H9 (cell line): ENCODE measurements around the gene PAAF1. TPM values are rescaled to one million over a fixed set of nuclear protein-coding genes. Genes with fewer than 3 reads are reported as not detected.

ENCODE experiments used
- DNase-seq: peaks from one replicate; pipeline ENCODE4 v3.0.0-alpha.2; 2017
- H2AFZ ChIP-seq: one replicate; pipeline ENCODE4 v1.6.1; 2013; ENCODE audit warnings: mild to moderate bottlenecking, low read length, control low read depth, moderate library complexity
- H2AK5ac ChIP-seq: 2 replicates; pipeline ENCODE4 v1.6.1; 2013; ENCODE audit warnings: low read length, control low read depth, mixed read lengths; ENCODE audit not compliant: insufficient read length
- H2BK120ac ChIP-seq: one replicate; pipeline ENCODE4 v1.6.1; 2013; ENCODE audit warnings: low read depth, mild to moderate bottlenecking, low read length, control low read depth, inconsistent platforms; ENCODE audit not compliant: poor library complexity, severe bottlenecking
- H2BK12ac ChIP-seq: 2 replicates; pipeline ENCODE4 v1.6.1; 2013; ENCODE audit warnings: low read length, control low read depth, mixed read lengths, low read depth; ENCODE audit not compliant: insufficient read length
- H2BK15ac ChIP-seq: 2 replicates; pipeline ENCODE4 v1.6.1; 2013; ENCODE audit warnings: low read depth, low read length, control low read depth
- H2BK20ac ChIP-seq: one replicate; pipeline ENCODE4 v1.6.1; 2013; ENCODE audit warnings: low read depth, mild to moderate bottlenecking, low read length, control low read depth, inconsistent platforms; ENCODE audit not compliant: poor library complexity, severe bottlenecking
- H2BK5ac ChIP-seq: 2 replicates; pipeline ENCODE4 v1.6.1; 2013; ENCODE audit warnings: low read length, control low read depth, mixed read lengths; ENCODE audit not compliant: insufficient read length
- H3K14ac ChIP-seq: 2 replicates; pipeline ENCODE4 v1.6.1; 2013; ENCODE audit warnings: low read length, control low read depth; ENCODE audit not compliant: insufficient read depth
- H3K18ac ChIP-seq: 2 replicates; pipeline ENCODE4 v1.6.1; 2013; ENCODE audit warnings: low read depth, mild to moderate bottlenecking, mixed read lengths, low read length, control low read depth; ENCODE audit not compliant: insufficient read length
- H3K23ac ChIP-seq: 2 replicates; pipeline ENCODE4 v1.6.1; 2013; ENCODE audit warnings: low read length, control low read depth, mixed read lengths, low read depth; ENCODE audit not compliant: insufficient read length
- H3K23me2 ChIP-seq: 2 replicates; pipeline ENCODE4 v1.6.1; 2013; ENCODE audit warnings: low read depth, mild to moderate bottlenecking, mixed read lengths, low read length, control low read depth; ENCODE audit not compliant: insufficient read length, poor library complexity, severe bottlenecking
- H3K27ac ChIP-seq: 2 replicates; pipeline ENCODE4 v1.5.1; 2013; ENCODE audit warnings: low read length, control low read depth, mixed read lengths, low read depth; ENCODE audit not compliant: insufficient read length
- H3K27me3 ChIP-seq: 2 replicates; pipeline ENCODE4 v1.6.1; 2013; ENCODE audit warnings: low read length, control low read depth, inconsistent platforms; ENCODE audit not compliant: insufficient read depth
- H3K4ac ChIP-seq: 2 replicates; pipeline ENCODE4 v1.6.1; 2013; ENCODE audit warnings: low read depth, mild to moderate bottlenecking, control low read depth, inconsistent platforms, low read length, moderate library complexity
- H3K4me1 ChIP-seq: 2 replicates; pipeline ENCODE4 v1.6.1; 2013; ENCODE audit warnings: low read length, control low read depth, inconsistent platforms; ENCODE audit not compliant: insufficient read depth
- H3K4me2 ChIP-seq: 2 replicates; pipeline ENCODE4 v1.6.1; 2013; ENCODE audit warnings: low read length, control low read depth, mixed read lengths; ENCODE audit not compliant: insufficient read length, insufficient read depth
- H3K56ac ChIP-seq: 2 replicates; pipeline ENCODE4 v1.6.1; 2013; ENCODE audit warnings: low read depth, mild to moderate bottlenecking, mixed read lengths, low read length, control low read depth; ENCODE audit not compliant: insufficient read length
- H3K79me1 ChIP-seq: 2 replicates; pipeline ENCODE4 v1.6.1; 2013; ENCODE audit warnings: low read depth, mild to moderate bottlenecking, moderate library complexity, low read length, control low read depth, inconsistent platforms; ENCODE audit not compliant: insufficient read depth, poor library complexity, severe bottlenecking
- H3K79me2 ChIP-seq: 2 replicates; pipeline ENCODE4 v1.6.1; 2013; ENCODE audit warnings: low read length, control low read depth, inconsistent platforms; ENCODE audit not compliant: insufficient read depth
- H3K9ac ChIP-seq: 2 replicates; pipeline ENCODE4 v1.6.1; 2013; ENCODE audit warnings: low read length, control low read depth, mixed read lengths; ENCODE audit not compliant: insufficient read length; ENCODE audit errors: extremely low read depth
- H3K9me3 ChIP-seq: one replicate; pipeline ENCODE4 v1.6.1; 2013; ENCODE audit warnings: low read depth, low read length, inconsistent platforms; ENCODE audit not compliant: control insufficient read depth
- H3T11ph ChIP-seq: one replicate; pipeline ENCODE4 v1.6.1; 2013; ENCODE audit warnings: mild to moderate bottlenecking, low read length, control low read depth, inconsistent platforms
- H4K20me1 ChIP-seq: one replicate; pipeline ENCODE4 v1.6.1; 2013; ENCODE audit not compliant: control insufficient read depth, insufficient read length, insufficient read depth
- H4K5ac ChIP-seq: 2 replicates; pipeline ENCODE4 v1.6.1; 2013; ENCODE audit warnings: low read depth, mild to moderate bottlenecking, mixed read lengths, low read length, control low read depth; ENCODE audit not compliant: insufficient read length
- H4K8ac ChIP-seq: replicated peaks from 2 replicates; pipeline ENCODE4 v1.6.1; 2013; ENCODE audit warnings: low read length, control low read depth, mixed read lengths, low read depth; ENCODE audit not compliant: insufficient read length
- H4K91ac ChIP-seq: 2 replicates; pipeline ENCODE4 v1.6.1; 2013; ENCODE audit warnings: low read depth, mild to moderate bottlenecking, moderate library complexity, mixed read lengths, low read length, control low read depth; ENCODE audit not compliant: insufficient read length
- H3K27ac Mint-ChIP-seq, 3 experiments: 2 replicates in 2 of 3; 3 replicates in 1 of 3; pipeline ENCODE4 v1.8.0; 2020 to 2021; ENCODE audit warnings: mixed read lengths in 3 of 3, mild to moderate bottlenecking in 1 of 3, moderate library complexity in 1 of 3
- H3K27me3 Mint-ChIP-seq: 2 replicates; pipeline ENCODE4 v1.8.0; 2021; ENCODE audit warnings: low read depth, mild to moderate bottlenecking, moderate library complexity, mixed read lengths
- H3K36me3 Mint-ChIP-seq, 3 experiments: 2 replicates in 2 of 3; 3 replicates in 1 of 3; pipeline ENCODE4 v1.8.0; 2020 to 2021; ENCODE audit warnings: low read depth in 3 of 3, mixed read lengths in 3 of 3; ENCODE audit not compliant: insufficient read depth in 1 of 3
- H3K4me1 Mint-ChIP-seq, 2 experiments: 2 replicates each; pipeline ENCODE4 v1.8.0; 2020; ENCODE audit warnings: mixed read lengths in 2 of 2
- H3K4me3 Mint-ChIP-seq, 2 experiments: 2 replicates in 1 of 2; 3 replicates in 1 of 2; pipeline ENCODE4 v1.8.0; 2020 to 2021; ENCODE audit warnings: mild to moderate bottlenecking in 2 of 2, mixed read lengths in 2 of 2, moderate library complexity in 1 of 2
- H3K9me3 Mint-ChIP-seq, 2 experiments: 2 replicates in 1 of 2; 3 replicates in 1 of 2; pipeline ENCODE4 v1.8.0; 2020; ENCODE audit warnings: mild to moderate bottlenecking in 2 of 2, mixed read lengths in 2 of 2, moderate library complexity in 1 of 2
- CTCF ChIP-seq: fragments of 200-600 bp; sonication (generic); conservative IDR thresholded peaks from 3 replicates; pipeline ENCODE4 v1.8.0; 2021; ENCODE audit warnings: antibody characterized with exemption, mild to moderate bottlenecking
- WGBS: extraction: QIAGEN DNeasy Blood & Tissue Kit; methylation state at CpG from one replicate; pipeline ENCODE4 v1.1.7; 2013; ENCODE audit warnings: missing lambda C conversion rate, low lambda C conversion rate, mixed read lengths; ENCODE audit not compliant: insufficient read length; ENCODE audit errors: extremely low coverage; 5-methylcytosine and 5-hydroxymethylcytosine counted together
- total RNA-seq: library from RNA; stranded (reverse); gene quantifications from 2 replicates; pipeline ENCODE4 v1.2.1, GENCODE V29; 2021

The PAAF1 gene
- total RNA-seq, 1 experiment from 2014 or later: 24.3 TPM

- Histone ChIP-seq H3K23me2 (no peaks in the 10 kb centered on the region), H3K9ac (no peak overlapping the region), H2BK20ac (no peak overlapping the region), H2BK5ac (no peak overlapping the region), H2BK120ac (no peak overlapping the region), H3K9me3 (no peaks in the 10 kb centered on the region), H4K5ac (no peak overlapping the region), H2BK15ac (no peak overlapping the region), H3K79me2 (no peaks in the 10 kb centered on the region), H3K27ac (no peak overlapping the region), H2BK12ac (no peak overlapping the region), H3T11ph (no peak overlapping the region), H3K4ac (no peak overlapping the region), H3K4me1 (no peaks in the 10 kb centered on the region), H4K91ac (no peak overlapping the region), H3K4me2 (no peak overlapping the region), H2AK5ac (no peak overlapping the region), H3K14ac (no peak overlapping the region), H4K20me1 (no peaks in the 10 kb centered on the region), H2AFZ (no peak overlapping the region), H3K79me1 (no peaks in the 10 kb centered on the region), H3K23ac (no peak overlapping the region), H3K56ac (no peak overlapping the region), H3K27me3 (no peaks in the 10 kb centered on the region), H4K8ac (no peak overlapping the region), H3K18ac (no peak overlapping the region)
- no peak overlapping the region for H3K4me3 Mint-ChIP-seq
- H3K4me1 Mint-ChIP-seq: no peaks in the 10 kb centered on the region
- no peaks in the 10 kb centered on the region for H3K9me3 Mint-ChIP-seq
- H3K27ac Mint-ChIP-seq: no peak overlapping the region
- no CpG with 5 or more reads among the region's 1 CpG for WGBS
- no peak for DNase-seq
- H3K27me3 Mint-ChIP-seq: no peaks in the 10 kb centered on the region
- TF ChIP-seq CTCF: no peak
- peaks cover 2 to 23% (median 17%) of the 10 kb centered on the region in 3 experiments; a peak in 6 of 7 replicates for H3K36me3 Mint-ChIP-seq
Observed at GRCh38 chr11:73889536-73889935, 12.7 kb downstream of the PAAF1 start.
